ENCODE measurements around the gene PPA1.
"Not testable (repeated sequence)": the region's sequence is repeated elsewhere in the genome, so short reads cannot be mapped to it uniquely, and the experiment has no call there.

Gene PPA1

DNA sequence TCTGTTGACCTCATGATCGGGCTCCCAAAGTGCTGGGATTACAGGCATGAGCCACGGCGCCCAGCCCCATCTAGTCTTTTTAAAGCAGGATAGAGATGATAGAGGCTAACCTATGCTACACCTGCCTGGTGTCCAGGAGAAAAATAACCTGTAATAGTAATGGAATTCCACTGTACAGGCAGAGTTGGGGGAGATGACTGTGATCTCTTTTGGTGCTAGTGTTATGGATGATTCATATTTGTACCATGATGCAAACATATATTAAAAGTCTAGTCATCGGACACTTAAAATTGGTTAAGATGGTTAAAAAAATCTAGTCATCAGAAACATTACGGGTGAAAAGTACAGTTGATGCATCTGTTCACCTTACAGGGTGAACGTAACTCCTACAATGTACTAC, 56.8 kb downstream of the PPA1 start:
- DNase-seq (ENCODE audit: insufficient read length, low spot score) = no peak

DNA sequence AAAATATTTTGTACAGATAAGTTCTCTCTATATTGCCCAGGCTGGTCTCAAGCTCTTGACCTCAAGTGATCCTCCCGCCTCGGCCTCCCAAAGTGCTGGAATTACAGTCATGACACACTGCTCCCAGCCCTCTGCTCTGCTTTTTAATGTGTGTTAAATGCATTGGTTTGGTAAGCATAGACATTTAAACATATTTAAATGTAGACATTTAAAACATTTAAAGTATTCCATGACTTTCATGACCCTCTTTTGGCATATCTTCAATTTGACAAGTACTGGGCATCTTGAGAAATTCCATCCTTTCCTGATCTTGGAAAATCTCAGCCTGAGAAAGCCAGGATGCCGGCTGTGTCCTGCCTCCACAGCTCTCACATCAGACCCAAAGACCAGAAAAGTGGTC, 57.7 kb downstream of the PPA1 start:
- FAIRE-seq (no peak), DNase-seq (ENCODE audit: insufficient read length, low spot score) (no peak)

More for the DNA sequence above, 56.8 kb downstream of the PPA1 start:
- FAIRE-seq = no peak

DNA sequence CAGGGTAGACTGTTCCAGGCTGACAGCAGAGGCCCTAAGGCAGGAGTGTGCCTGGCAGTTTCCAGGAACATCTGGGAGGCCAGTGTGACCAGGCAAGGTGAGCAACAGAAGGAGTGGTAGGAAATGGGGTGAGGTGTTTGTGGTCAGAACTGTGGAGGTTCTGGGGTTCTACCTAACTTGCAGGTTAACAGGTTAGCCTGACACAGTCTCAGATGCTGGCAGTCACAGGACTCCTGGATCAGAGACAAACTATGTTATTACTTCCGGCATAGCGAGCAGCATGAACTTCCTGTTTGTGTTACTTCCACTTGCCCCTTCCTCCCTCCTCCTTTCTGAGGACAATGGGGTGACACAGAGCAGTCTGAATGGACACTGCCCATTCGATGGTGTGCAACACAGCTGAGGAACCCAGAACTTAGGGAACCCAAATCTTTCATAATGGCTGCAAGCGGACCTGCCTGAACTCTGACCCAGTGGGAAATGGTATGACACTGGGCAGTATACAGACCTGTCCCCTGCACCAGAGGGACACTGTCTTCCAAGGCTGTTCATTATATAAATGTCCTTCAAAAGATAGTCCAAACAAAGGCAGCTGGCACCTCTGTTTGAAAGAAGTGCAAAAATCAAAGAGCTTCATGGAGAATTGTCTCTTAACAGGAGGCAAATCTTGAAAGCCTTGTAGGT, 59.0 kb downstream of the PPA1 start:
- FAIRE-seq (no peak), DNase-seq (ENCODE audit: insufficient read length, low spot score) (no peak)

- FAIRE-seq = no peak
Observed at GRCh38 chr10:70169649-70170364, 63.4 kb downstream of the PPA1 start.

DNA sequence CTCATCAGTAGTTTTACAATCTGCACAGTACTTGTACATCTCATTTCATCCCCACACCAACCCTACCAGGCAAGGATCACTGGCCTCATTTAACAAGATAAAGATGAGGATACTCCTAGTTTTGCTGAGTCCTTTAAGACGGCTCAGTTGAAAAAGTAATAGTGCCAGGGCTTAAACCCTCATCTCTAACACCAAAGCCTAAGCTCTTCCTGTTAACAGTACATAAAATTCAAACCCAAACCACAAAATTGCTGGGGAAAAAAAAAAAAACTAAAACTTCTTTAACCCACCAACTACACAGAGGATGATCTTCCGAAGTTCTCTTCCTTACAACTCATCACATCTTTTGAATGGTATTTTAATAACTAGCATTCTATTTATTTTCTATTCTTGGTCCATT, 64.2 kb downstream of the PPA1 start:
- FAIRE-seq (no peak), DNase-seq (ENCODE audit: insufficient read length, low spot score) (no peak)

More at GRCh38 chr10:70169649-70170364, 63.4 kb downstream of the PPA1 start:
- no peak for DNase-seq (ENCODE audit: insufficient read length, low spot score)

DNA sequence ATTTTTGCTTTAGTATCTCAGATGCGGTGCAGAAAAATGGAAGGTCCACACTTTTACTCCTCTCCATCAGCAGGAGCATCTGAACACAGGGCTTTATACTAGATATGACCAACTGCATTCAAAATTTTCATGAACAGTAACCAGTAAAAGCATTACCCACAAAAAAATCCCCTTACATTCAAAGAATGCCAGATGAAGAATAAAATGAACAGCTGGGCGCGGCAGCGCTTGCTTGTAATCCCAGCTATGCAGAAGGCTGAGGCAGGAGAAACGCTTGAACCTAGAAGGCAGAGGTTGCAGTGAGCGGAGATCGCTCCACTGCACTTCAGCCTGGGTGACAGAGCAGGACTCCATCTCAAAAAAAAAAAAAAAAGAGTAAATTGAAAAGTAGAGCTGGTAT, 66.0 kb downstream of the PPA1 start:
- FAIRE-seq (no peak), DNase-seq (ENCODE audit: insufficient read length, low spot score) (no peak)

DNA sequence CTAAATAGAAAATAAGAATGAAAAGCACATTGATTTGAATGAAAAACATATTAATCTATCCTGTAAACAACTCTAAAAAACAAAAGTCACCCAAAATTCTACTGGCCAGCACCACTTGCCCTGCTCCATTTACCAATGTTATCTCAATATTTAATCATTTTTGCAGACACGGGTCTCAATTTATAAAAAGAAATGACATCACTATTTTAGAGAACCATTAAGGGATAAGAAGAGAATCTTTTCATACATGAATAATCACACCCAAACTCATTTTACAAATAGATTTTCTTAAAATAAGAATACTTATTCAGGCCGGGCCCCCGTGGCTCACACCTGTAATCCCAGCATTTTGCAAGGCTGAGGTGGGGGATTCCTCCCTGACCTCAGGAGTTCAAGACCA, 66.8 kb downstream of the PPA1 start:
- no peak for DNase-seq (ENCODE audit: insufficient read length, low spot score)
- FAIRE-seq = no peak

DNA sequence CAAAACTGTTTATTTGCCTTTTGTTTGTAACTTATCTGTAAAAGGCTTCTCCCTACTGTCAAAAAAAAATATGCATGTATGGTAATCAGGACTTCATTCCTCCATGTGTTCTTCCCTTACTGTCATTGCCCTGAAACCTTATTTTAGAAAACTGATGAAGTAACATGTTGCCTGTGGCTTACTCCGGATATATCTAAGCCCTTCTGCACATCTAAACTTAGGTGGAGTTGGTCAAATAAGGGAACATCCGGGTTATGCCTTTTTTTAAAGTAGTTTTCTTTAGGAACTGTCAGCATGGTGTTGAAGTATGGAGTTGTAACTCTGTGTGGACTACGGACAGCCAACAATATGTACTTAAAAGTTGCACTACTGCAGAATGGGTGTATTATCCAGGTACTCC, 69.1 kb downstream of the PPA1 start:
- DNase-seq (ENCODE audit: insufficient read length, low spot score) = no peak
- no peak for FAIRE-seq

GRCh38 chr10:70163448-70163847, 69.8 kb downstream of the PPA1 start:
- no peak for FAIRE-seq

DNA sequence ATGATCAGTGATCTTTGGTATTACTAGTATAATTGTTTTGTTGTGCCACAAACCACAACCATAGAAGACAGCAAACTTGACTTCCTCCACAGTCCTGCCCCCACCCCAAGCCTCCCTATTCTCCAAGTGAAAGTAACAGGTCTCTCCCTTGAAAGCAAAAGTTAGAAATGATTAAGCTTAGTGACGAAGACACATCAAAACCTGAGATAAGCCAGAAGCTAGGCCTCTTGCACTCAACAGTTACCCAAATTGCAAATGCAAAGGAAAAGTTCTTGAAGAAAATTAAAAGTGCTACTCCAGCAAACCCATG, 70.4 kb downstream of the PPA1 start:
- DNase-seq (ENCODE audit: insufficient read length, low spot score) (no peak), FAIRE-seq (no peak)

More at GRCh38 chr10:70163448-70163847, 69.8 kb downstream of the PPA1 start:
- DNase-seq (ENCODE audit: insufficient read length, low spot score) = no peak

DNA sequence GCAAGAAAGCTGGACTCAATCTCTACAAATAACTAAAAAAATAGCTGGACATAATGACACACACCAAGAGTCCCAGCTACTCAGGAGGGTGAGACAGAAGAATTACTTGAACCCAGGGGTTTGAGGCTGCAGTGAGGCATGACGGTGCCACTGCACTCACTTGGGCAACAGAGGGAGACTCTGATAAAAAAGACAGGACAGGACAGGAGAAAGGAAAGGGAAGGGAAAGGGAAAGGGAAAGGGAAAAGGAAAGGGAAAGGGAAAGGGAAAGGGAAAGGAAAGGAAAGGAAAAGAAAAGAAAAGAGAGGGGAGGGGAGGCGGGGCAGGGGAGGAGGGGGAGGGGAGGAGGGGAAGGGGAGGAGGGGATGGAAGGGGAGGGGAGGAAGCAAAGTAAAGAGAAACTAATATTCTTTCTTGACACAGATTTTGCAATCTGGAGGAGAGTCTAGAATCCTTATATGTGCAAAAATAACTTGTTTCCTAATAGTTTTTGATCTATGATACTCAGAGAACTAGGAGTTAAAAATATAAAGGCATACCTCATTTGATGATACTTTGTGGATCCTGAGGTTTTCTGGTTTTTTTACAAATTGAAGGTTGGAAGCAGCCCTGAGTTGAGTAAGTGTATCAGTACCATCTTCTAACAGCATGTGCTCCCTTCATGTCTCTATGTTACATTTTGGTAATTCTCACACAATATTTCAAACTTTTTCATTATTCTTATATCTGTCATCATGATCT, 70.9 kb downstream of the PPA1 start:
- DNase-seq (ENCODE audit: insufficient read length, low spot score) (no peak), FAIRE-seq (no peak)

DNA sequence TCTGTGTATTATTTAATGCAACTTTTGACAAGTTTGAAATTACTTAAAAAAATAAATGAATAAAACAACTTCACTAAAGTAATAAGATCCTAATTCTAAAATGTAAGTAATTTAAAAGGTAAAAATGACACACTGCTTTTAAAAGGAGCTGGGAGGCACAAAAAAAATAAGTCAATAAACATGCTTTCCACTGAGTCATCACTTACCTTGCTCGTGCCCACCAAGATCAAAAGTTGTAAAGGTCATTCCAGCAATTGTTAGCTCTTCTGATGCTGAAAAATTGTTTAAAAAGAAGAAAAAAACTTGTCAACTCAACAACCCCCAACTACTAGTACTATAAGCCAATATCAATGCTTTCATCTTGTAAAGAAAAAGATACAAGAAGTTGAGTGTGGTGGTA, 72.4 kb downstream of the PPA1 start:
- no peak for FAIRE-seq

DNA sequence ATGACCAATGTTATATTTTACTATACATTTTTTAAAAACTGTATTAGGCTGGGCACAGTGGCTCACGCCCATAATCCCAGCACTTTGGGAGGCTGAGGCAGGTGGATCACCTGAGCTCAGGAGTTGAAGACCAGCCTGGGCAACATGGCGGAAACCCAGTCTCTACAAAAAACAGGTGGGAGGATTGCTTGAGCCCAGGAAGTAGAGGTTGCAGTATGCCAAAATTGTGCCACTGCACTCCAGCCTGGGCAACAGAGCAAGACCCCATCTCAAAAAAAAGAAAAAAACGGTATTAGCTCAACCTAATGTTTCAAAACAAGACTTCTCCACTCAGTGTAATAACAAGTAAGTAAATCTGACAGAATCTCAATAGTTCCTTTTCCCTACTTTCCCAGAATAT, 73.9 kb downstream of the PPA1 start:
- DNase-seq (ENCODE audit: insufficient read length, low spot score); FAIRE-seq: not testable (repeated sequence)

More for the DNA sequence above, 72.4 kb downstream of the PPA1 start:
- DNase-seq (ENCODE audit: insufficient read length, low spot score) = no peak

DNA sequence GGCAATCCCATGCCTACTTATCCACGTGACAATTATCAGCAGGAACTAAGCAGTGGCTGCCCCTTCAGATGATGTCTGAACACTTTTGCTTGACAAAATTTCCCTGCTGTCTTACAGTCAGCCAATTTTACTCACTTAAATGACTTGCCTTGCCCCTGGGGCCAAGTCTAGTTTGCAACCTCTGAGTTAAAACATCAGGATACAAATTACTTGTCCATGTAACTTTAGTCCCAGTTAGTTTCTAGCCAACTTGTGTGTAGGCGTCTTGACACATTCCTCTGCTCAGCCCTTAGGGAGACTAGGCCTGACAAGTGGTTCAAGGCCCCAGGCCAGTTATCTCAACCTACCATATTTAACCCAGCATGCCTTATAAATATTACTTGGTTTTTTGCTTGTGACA, 75.1 kb downstream of the PPA1 start:
- DNase-seq (ENCODE audit: insufficient read length, low spot score) = no peak

DNA sequence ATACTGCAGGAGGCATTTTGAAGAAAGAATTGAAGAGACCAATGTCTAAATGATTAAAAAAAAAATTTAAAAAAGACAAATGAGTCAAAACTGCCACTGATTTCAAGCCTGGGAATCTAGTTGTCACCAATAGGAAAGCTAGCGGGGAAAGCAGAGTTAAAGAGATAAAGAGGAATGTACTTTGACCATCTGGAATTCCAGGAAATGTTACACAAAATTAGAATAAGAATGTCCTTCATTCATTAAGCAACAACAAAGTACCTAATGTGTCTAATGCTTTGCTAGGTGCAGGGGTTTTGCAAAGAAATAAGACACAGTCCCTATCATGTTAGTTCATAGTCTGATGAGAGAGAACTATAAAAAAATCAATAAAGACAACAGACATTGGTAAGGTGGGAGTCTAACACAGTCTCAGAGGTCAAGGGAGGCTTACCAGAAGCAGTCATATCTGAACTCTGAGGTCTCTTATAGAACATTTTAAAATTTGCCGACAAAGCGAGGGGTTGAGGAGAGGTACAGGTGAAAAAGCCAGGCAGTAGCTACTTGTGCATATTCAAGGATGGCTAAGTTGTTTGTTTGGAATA, 77.9 kb downstream of the PPA1 start:
- DNase-seq (ENCODE audit: insufficient read length, low spot score) = no peak
- FAIRE-seq = no peak

More for the DNA sequence above, 75.1 kb downstream of the PPA1 start:
- FAIRE-seq = no peak
